GM19043 (cell line): ENCODE data around the gene PPP1R3G.

Experiments used
- ATAC-seq: cut with Tn5 transposase; IDR thresholded peaks from one replicate; pipeline ENCODE4 v1.9.1; 2021; ENCODE audit warnings: low read depth; ENCODE audit not compliant: unreplicated experiment

Gene PPP1R3G

DNA sequence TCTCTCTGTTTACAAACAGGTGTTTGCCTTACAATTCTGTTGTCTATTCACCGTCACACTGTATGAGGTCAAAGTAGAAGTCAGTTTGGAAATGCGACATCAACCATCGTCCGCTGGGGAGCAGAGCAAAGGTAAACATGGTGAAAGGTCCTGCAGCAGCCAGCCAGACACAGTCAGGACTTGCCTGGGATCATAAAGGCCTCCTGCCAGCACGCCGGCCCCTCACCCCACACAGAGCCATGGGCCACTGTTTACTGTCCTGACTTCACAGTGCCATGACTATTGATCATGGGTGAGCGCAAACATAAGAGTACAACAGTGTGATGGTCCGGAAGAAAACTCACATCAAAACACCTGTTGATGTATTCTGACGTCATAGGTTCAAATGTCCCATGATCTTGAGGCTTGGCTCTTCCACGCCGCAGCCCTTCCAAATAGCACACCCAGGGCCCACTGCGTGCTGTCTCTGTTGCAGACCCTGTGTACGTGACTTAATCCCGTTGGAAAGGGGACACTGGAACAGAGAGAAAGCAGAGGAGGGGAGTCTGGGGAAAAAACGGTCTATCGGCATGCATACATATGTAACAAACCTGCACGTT is 16.9 kb upstream of the PPP1R3G start:
- no peak for ATAC-seq

- no peak for ATAC-seq
These were observed 13.9 kb upstream of the PPP1R3G start for GRCh38 chr6:5071216-5071615.

DNA sequence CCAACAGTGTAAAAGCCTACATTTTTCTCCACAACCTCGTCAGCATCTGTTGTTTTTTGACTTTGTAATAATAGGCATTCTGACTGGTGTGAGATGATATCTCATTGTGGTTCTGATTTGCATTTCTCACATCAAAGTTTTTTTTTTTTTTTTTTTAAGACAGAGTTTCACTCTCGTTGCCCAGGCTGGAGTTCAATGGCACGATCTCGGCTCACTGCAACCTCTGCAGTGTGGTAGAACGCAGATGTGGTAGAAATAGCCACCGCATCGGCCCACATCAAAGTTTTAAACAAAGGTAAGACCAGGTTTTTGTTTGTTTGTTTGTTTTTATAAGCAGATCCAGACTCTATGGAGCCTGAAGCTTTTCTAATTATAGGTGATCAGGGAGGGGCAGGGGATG is 12.7 kb upstream of the PPP1R3G start:
- ATAC-seq, result peak; percentile 53

DNA sequence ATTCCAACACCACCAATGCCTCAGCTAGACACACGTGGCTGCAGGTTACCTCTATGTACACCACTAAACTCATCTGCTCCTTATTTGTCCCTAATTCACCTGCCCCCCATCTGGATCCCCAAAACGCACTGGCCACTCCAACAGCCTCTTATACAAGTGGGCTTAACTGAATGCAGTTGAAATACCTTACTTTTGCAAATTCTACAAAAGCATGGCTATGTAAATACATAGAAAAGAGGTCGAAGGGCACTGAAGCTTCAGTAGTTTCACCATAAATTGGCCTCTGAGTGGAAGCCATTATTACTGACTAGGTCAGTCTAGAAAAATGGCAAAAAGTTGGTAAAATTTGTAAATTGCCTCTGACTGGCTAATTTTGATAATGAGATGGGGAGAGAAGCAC is 11.1 kb upstream of the PPP1R3G start:
- no peak for ATAC-seq

DNA sequence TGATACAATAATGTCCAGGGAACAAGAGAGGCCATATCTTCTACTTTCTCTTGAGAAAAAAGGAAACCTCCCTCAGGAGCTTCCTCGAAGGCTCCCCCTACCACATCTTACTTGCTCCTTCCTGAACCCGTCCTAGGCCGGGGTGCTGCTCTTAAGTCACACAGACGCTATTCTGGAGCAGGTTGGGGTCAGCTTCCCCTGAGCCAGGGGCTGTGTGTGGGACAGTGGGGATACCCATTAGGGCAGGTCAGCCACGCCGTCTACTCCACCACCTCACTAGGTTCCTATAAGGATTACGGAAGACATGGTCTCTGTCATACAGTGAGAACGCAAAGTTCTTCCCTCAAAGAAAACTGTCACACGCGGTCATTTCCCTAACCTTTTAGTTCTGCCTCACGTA is 8.2 kb upstream of the PPP1R3G start:
- ATAC-seq, result no peak

DNA sequence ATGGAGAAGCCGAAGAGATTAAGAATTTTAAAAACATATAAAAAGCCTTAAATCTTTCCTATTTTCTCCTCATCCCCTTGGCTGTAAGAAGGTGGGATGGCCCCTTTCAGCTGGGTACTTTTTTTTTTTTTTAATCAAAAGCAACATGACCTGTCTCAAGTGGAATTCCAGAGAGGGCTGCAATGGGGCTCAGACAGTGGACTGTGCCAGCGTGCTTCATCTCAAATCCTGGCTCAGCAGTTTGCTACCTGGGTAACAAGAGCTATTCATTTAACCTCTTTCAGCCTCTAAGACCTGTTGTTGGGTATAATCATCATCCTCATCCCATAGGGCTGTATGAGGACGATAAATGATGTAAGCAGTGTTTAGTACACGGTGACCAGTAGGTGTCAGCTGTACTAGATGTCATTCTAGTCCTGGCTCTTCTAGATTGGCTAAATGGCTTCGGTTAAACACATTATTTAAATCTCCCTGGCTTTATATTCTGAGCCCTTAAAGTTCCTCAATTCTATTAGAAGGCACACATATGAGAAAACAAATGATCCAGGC is 6.9 kb upstream of the PPP1R3G start:
- no peak for ATAC-seq

- ATAC-seq, result no peak
These were observed 5.4 kb upstream of the PPP1R3G start for GRCh38 chr6:5079692-5080091.

DNA sequence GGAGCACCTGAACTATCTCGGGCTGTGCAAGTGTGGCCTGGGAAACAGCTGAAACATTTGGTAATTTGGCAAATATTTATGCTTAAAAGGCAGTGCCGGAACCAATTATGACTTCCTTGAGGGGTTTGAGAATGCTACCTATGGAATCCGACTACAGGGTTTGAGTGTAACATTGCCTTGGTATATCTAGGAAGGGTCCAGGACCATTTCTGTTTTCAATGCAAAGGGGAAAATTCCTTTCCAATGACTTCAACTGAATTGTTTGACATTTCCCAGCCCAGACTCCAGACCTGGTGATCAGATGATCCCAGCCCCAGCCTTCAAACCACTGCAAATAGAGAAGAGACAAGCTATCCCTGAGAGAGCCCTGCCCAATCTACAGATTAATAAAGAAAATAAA is 4.6 kb upstream of the PPP1R3G start:
- ATAC-seq, result no peak

- ATAC-seq, result no peak
These were observed 4.0 kb upstream of the PPP1R3G start for GRCh38 chr6:5081182-5081581.

DNA sequence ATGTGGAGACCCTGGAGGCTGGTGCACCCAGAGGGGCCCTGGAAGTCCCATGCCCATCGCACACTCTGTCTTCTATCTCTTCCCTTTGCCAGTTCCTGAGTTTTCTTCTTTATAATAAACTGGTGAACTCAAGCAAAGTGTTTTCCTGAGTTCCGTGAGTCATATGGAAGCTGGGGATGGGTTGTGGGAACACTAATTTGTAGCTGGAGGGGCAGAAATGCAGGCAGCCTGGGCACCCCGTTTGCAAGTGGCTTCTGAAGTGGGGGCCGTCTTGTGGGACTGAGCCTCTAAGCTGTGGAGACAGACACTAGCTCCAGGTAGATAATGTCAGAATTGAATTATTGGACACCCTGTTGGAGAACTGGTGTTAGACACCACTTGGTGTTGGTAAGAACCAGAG is 3.2 kb upstream of the PPP1R3G start:
- no peak for ATAC-seq

GRCh38 chr6:5082487-5083306 is 2.4 kb upstream of the PPP1R3G start:
- ATAC-seq, result no peak

- ATAC-seq, result no peak
These were observed 1.9 kb upstream of the PPP1R3G start for GRCh38 chr6:5083307-5083583.

- ATAC-seq, result peak; percentile 8
These were observed 1.3 kb upstream of the PPP1R3G start for GRCh38 chr6:5083813-5084359.

DNA sequence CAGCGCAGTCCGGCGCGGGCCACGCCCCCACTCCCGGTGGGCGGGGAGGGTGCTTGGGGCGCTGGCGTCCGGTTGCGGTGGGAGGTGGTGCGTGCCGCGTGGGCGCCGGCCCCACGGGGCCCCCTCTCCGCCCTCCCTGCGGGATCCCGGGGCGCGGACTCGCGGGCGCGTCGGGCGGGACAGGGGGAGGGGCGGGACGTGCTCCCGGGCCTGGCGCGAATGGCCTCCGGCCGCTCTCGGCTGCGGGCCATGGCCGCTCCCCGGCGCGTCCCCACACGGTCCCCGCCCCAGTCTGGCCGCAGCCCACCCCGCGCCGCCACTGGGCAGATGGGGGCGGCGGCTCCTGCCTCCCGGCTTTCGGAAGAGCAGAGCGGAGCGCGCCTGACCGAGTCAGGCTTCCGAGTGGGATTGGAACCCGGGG is 771 bp upstream of the PPP1R3G start:
- peak; percentile 21 for ATAC-seq

- no peak for ATAC-seq
These were observed 630 bp downstream of the PPP1R3G start for GRCh38 chr6:5085648-5086293.

DNA sequence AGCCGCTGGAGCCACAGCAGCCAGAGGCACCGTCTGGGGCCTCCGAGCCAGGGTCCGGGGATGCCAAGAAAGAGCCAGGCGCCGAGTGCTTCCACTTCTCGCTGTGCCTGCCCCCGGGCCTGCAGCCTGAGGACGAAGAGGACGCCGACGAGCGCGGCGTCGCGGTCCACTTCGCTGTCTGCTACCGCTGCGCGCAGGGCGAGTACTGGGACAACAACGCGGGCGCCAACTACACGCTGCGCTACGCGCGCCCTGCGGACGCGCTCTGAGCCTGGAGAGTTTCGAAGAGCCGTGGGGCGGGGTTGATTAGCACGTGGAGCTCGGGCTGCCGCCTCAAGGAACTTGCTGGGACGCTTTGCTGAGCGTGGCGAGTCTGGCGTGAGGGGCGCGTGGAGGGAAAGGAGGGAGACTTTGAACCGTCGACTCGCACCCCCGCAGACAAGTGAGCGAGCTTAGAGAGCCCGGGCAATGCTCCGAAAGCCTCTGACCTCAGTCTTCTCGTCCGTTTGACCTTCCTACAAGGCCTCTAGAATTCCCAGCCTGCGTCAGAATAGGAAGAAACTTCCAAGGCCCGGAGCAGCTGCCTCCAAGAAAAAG is 1.3 kb downstream of the PPP1R3G start:
- no peak for ATAC-seq

DNA sequence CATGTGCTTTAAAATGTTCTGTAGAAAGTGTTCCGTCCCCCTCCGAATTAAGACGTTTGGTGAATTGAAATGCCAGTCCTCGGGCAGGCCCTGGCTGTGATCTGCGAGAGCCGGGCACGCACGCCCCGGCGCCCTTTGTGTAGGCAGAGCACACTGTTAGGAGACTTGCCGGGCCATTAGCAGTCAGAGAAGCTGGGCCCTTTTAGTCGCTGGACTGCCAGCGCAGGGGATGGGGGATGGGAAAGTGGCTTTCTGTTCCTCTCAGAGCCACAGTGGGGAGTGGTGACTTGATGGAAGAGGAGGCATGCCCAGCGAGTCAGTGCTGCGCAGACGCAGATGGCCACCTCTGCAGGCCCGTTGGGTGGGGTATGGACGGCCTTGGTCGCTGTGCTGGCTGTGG is 2.2 kb downstream of the PPP1R3G start:
- no peak for ATAC-seq

DNA sequence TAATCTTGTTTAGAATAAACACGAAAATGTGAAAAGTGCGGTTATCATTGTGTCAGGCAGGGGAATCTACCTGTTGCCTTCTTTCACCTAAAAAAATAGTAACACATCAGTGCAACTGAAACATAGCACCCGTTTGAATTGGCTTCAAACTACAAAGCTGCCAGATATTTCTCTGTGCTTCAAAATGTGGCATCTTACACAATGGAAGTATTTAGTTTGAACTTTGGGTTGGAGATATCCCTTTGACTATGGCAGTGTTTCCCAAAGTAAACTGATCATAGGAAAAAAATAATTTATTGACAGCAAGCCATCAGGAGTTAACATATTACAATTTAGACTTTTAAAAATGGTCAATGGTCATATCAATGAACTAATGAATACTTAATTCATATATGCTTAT is 3.6 kb downstream of the PPP1R3G start:
- ATAC-seq, result no peak

GRCh38 chr6:5089481-5090438 is 4.6 kb downstream of the PPP1R3G start:
- no peak for ATAC-seq

DNA sequence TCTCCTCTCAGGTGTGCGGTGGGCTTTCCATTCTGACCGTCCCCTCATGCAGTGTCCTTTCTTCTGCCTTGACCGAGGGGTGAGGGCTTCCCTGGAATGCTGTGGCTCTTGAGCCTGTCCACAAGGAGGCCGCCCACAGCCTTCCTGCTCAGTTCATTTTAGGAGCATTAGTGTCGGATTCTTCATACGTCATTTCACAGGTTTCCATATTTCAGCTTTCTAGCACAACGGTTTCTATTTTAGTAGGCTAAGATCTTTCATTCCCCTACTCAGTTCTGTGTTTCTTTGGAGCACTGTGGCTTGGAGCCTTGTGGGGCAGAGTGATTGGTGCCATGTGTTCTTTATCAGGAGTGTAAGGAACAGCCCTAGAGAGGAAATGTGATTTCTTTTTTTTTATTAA is 5.5 kb downstream of the PPP1R3G start:
- ATAC-seq, result no peak
